NB4 (cell line): ENCODE measurements around the gene HEPACAM2.

Experiments
- POLR2A ChIP-seq: IDR thresholded peaks from 2 replicates; pipeline ENCODE4 v1.6.1; 2011; ENCODE audit warnings: mild to moderate bottlenecking; ENCODE audit not compliant: insufficient read length; ENCODE audit errors: extremely low read depth
- TF ChIP-seq, protein P1 (sequence below): IDR thresholded peaks from 2 replicates; pipeline ENCODE4 v1.6.1; 2011; ENCODE audit warnings: low read depth, low read length
- TF ChIP-seq, protein P2 (sequence below): IDR thresholded peaks from one replicate; pipeline ENCODE4 v1.5.1; 2012; ENCODE audit warnings: low read depth, low read length

DNA sequence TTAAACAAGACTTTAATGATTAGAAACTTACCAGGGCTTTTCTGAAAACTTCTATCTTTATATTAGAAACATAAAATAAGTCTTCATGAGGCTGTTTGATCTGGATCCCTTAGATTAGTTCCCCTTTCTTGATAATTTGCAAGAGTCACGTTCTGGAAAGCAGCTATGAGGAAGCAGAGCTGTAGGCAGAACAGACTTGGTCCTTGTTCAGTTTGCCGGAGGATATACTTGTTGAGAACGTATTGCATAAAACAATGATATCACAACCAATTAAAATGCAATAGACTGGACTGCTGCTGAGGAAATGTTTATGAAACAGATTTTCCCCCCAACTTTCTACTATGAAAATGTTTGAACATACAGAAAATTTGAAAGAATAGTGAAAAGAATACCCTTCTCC, 80.9 kb downstream of the HEPACAM2 start:
- TF ChIP-seq POLR2A, result no peak
- TF ChIP-seq, protein P1, sequence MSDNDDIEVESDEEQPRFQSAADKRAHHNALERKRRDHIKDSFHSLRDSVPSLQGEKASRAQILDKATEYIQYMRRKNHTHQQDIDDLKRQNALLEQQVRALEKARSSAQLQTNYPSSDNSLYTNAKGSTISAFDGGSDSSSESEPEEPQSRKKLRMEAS, result no peak
- TF ChIP-seq, protein P2, sequence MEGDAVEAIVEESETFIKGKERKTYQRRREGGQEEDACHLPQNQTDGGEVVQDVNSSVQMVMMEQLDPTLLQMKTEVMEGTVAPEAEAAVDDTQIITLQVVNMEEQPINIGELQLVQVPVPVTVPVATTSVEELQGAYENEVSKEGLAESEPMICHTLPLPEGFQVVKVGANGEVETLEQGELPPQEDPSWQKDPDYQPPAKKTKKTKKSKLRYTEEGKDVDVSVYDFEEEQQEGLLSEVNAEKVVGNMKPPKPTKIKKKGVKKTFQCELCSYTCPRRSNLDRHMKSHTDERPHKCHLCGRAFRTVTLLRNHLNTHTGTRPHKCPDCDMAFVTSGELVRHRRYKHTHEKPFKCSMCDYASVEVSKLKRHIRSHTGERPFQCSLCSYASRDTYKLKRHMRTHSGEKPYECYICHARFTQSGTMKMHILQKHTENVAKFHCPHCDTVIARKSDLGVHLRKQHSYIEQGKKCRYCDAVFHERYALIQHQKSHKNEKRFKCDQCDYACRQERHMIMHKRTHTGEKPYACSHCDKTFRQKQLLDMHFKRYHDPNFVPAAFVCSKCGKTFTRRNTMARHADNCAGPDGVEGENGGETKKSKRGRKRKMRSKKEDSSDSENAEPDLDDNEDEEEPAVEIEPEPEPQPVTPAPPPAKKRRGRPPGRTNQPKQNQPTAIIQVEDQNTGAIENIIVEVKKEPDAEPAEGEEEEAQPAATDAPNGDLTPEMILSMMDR, result no peak
